Jurkat, Clone E6-1 (cell line): ENCODE measurements around the gene UFD1.
"Not testable (repeated sequence)": the region's sequence is repeated elsewhere in the genome, so short reads cannot be mapped to it uniquely, and the experiment has no call there.

ENCODE experiments used
- DNase-seq: peaks from one replicate; pipeline ENCODE4 v3.0.0-alpha.2; 2011; ENCODE audit warnings: low read depth, low spot score
- H3K4me3 ChIP-seq: 2 replicates; pipeline ENCODE4 v1.5.1; 2011; ENCODE audit warnings: mild to moderate bottlenecking, low read length, control low read depth, moderate library complexity

UFD1 gene

DNA sequence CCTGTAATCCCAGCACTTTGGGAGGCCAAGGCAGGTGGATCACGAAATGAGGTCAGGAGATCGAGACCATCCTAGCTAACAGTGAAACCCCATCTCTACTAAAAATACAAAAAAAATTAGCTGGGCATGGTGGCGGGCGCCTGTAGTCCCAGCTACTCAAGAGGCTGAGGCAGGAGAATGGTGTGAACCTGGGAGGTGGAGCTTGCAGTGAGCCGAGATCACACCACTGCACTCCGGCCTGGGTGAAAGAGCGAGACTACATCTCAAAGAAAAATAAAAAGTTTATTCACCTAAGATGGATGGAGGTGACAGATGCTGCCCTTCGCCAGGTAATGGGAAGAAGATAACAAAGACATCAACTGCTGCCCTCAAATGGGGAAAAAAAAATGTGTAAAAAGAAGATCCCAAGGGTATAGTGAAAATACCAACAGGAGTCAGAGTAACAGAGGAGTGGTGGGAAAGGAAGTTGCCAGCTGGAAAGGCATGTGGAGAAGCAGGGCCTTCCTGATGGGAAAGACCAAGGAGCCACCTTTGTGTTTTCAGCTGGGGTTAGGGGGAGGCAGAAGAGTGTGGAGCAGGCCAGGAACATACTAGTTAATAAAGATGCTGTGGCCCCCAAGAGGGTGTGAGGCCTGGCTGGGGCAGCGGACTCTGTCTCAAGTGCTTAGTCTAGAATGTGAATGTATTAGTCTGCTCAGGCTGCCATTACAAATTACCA is 42.4 kb downstream of the UFD1 start:
- DNase-seq, H3K4me3 ChIP-seq: not testable (repeated sequence)

DNA sequence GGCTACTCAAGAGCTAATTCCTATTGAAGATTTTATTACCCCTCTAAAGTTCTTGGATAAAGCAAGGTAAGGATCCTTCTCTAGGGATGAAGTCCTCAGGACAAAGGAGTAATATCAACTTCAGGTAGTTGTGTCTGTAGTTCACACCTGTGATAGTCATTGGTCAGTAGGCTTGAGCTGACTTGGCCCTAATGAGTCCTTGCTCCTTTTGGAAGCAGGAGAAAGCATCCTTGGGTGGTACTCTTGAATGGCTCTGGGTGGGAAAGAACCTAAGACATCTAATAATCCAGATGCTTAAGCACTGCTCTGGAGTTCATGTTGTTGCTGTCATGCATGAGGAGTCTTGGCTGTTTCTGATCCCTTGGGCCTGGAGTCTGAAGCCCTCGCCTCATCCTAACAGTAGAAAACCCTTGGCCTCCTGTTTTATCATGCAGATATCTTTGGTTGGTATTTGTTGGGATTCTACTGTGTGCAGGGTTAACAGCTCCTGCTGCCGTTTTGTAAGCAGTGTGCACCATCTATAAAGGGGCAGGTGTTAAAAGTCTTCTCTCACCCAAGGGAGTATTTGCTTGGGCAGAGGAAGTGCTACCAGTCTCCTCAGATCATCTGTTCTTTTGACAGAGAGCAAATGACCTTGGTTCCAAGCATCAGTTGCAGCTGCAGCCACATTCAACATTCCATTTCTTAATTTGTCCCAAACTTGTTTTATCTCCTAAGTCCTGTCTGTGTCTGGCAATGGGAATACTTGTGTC is 44.0 kb downstream of the UFD1 start:
- no peak overlapping the region for H3K4me3 ChIP-seq
- DNase-seq: no peak

DNA sequence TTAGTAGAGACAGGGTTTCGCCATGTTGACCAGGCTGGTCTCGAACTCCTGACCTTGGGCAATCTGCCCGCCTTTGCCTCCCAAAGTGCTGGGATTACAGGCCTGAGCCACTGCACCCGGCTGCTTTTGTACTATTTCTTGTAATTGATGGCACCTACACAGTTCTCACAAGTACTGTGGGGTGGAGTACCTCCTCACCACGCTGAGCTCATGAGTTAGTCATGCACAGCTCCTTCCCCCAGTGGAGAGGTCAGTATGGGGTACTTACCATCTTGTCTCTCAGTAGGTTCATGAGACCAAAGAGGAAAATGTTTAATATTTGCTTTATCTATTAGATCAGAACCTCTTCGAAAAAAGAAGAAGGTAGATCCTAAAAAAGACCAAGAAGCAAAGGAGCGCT is 44.6 kb downstream of the UFD1 start:
- no peak for DNase-seq
- no peak overlapping the region for H3K4me3 ChIP-seq

DNA sequence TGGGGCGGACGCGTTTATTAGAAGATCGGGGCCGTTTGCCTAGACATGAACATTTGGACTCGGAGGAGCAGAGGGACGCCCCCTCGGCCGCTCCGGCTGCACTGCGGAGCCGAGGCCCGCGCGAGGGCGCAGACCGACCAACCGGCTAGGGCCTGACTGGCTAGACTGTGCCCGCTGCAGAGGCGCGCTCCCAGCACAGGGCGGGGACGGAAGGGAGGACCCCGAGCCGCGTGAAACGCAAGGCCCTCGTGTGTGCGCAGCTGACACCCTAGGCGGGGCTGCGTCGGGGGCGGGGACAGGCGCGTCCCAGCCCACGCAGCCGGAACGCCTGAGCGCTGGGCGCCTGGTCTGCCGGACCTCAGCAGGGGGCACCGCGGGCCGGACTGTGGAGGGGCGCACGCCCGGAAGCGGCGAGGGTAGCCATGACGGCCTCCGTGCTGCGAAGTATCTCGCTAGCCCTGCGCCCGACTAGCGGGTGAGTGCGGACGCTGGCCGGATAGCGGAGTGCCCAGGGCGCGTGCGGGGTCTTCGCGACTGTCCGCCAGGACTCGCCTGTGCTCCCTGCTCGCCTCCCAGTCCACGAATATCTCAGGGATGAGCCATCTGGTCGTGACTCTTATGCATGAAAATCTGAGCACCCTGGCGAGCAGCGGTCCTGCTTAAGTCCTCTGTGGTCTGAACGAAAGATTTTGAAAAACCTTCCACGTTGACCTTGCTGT is 46.7 kb downstream of the UFD1 start, which contains the start of gene MRPL40:
MRPL40 (plus strand) TSS at position 413 of the 719 bp plus-strand sequence; CDS start at position 423, 10 bp downstream.
- DNase-seq: peak; percentile 81
- H3K4me3 ChIP-seq: peak within 1 kb of the TSS; percentile 95

DNA sequence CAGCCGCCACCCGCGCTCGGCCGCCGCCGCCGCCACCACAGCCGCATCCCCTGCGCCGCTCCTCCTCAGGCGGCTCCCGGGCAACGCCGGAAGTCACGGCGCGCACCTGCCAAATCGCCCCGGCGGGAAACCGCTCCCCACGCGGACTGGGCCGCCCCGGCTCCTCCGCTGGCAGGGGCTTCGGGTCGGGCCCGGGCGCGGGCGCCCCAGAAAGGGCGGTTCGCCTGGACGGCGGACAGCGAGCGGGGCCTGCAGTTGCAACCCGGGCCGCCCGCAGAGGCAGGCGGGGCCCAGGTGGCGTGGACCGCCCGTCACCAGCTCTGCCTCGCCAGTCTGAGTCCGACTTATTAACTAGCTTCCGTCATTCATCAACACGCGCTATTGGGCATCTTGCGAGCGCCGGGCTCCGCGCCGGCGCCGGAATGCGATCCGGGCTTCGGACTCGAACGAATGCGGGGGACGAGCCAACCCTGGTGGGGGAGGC is 47.3 kb downstream of the UFD1 start, which contains the start of gene HIRA:
HIRA (minus strand) TSS at position 85 of the 484 bp plus-strand sequence. CDS start 257 bp downstream, outside the sequence.
- H3K4me3 ChIP-seq: peak within 1 kb of the TSS; percentile 95
- peak; percentile 61 for DNase-seq

DNA sequence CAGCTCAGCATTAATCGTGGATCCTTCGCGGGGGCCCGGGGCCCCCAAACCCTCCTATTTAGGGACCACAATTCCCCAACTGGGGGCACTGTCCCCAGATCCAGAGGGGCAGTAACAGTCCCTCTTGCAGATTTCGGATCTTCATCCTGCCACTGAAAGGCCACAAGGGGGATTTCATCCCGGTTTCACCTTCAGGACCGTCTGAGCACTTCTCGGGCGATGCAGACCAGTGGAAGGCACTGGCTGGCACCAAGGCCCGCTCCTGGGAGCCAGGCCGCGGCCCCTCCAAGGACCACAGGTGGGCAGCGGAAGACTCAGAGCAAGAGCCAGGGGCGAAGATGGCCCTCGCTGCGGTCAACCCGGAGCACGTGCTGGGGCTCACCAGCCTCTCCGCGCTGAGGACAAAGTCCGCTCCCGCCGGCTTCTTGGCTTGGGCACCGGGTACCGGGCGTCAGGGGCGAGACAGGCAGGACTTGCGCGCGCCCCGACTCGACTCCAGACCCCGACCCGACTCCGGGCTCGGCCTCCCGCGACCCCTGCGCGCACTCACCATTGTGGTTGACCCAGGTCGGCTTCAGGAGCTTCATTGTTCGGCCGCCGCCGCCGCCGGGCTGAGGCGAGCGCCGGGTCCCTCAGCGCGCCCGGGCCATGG is 48.0 kb downstream of the UFD1 start:
- no peak for DNase-seq
- peak overlapping the region; percentile 95 for H3K4me3 ChIP-seq

DNA sequence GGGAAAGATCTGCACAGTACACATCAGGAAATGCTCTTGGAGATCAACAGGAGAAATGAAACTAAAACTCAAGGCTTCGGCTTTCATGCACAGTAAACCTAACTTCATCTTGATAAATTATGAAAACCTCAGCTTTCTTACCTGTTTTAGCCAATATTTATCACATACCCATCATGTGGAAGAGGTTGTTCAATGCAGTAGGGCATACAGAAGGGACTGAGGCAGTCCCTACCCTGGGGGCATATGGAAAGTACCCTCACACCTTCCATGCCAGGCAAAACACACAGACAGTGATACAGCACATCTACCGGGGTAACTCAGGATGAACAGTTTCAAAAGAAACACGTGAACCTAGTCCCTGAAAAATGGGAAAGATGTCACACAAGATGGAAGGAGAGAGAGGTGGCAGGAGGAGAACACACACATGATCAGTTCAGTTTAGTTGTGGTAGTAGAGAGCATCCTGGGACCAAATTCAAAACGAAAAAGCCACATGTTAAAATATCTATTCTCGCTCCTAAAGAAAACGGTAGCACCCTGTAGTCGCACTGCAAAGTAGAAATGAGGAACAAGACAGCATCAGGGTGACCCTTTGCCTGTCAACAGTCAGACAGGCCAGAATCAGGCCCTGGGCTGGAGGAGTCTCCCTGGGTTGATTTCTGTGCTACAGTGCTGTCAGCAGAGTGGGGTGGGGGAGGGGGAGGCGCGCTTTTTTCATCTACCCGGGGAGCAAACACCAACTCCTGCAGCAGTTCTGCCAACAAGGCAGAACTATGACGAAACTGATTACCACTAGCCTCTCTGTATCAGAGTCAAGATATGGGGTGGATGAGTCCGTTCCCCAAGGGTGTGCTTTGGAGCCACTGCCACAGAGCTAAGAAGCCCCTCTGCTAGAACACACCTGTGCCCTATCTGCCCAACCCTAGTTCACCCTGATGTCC is 48.8 kb downstream of the UFD1 start:
- H3K4me3 ChIP-seq: peak overlapping the region; percentile 95
- peak; percentile 82 for DNase-seq

DNA sequence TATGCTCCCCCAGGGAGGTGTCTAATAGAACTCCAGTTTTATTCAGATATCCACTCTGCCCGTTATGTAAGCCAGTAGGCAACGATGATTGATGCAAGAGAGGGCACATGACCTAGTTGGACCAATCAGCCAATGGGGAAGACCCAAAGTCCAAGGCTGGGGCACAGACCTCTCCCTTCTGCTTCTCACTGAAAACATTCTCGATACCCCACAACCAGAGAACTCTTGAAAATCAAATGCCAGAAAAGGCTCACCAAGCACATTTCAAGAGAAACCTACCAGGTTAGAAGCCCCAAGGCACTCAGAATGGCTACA is 54.9 kb downstream of the UFD1 start:
- DNase-seq: no peak
- H3K4me3 ChIP-seq: no peak overlapping the region

DNA sequence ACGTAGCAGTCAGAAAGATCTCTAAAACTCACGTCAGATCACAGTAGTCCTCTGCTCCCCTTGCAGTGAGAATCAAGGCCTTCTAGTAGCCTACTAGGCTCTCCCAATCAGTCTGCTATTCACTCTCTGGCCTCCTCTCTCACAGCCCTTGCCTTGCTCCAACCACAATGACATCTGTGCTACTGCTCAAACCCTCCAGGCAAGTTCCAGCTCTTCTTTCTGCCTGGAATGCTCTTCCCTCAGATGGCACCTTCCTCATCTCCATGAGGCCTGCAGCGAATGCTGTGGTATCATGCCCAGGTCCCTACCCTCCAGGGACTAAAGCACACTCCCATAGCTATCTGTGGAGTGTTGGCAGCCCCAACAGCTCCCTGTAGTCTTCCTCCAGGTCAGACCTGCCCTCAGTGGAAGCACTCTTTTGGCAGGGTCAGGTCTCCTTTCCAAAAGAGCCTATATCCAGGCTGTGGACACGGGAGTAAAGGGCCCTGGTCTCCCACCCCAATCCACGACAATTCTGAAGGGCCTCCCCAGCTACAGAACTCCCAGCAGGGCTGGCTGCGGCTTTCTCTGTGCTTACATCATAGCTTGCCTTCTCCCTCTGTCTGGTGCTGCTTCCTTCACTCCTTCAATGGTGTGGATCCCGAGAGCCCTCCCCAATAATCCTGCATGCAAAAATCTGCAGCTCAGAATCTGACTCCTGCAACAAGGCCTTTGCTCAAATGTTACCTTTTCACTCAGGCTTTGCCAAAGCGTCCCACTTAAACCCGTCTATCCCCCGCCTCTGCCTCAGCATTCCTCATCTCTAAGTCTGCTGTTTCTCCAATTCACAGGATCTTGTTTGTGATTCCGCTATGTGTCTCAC is 56.3 kb downstream of the UFD1 start:
- peak; percentile 69 for DNase-seq

DNA sequence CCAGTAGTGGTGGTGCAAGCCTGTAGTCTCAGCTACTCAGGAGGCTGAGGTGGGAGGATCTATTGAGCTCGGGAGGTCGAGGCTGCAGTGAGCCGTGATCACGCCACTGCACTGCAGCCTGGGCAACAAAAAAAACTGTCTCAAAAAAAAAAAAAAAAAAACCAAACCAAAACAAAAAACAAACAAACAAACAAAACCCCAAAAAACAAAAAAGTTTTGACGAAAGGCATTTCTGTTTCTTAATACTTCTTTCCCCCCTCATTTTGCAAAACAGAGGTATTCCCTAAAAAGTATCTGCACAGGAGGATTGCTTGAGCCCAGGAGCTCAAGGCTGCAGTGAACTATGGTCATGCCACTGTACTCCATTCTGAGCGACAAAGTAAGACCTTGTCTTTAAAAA is 58.7 kb downstream of the UFD1 start:
- no peak for DNase-seq
- H3K4me3 ChIP-seq: peak overlapping the region; percentile 13

More for the DNA sequence above, 56.3 kb downstream of the UFD1 start:
- peak overlapping the region; percentile 37 for H3K4me3 ChIP-seq

DNA sequence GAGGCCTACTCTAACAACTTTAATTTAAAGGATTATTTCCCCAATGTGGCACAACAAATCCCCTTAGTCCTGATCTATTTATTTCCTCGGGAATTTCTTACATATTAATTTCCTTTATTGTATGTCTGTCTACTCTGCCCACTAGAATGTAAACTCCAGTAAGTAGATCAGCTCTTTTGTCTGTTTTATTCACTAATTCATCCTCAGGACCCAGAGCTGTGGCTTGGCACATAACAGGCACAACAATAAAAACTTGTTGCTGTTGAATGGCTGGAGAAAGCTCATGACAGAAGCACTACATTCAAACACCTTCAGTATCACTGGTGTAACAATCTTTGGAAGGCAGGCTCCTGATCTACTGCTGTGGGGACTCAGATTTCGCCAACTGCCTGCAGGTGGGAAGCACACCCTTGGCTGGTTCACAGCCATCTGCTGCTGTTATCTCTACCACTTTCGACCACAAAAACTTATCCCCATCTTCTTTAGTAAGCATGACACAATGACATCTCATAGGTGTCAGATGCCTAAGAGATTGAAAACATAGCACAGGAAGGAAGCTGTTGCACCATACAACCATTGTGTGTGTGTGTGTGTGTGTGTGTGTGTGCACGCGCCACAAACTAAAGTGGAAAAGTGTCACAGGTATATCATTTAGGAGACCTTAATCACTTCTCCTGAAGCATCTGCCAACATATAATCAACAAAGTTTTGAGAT is 59.4 kb downstream of the UFD1 start:
- H3K4me3 ChIP-seq: peak overlapping the region; percentile 27
- DNase-seq: peak; percentile 99

DNA sequence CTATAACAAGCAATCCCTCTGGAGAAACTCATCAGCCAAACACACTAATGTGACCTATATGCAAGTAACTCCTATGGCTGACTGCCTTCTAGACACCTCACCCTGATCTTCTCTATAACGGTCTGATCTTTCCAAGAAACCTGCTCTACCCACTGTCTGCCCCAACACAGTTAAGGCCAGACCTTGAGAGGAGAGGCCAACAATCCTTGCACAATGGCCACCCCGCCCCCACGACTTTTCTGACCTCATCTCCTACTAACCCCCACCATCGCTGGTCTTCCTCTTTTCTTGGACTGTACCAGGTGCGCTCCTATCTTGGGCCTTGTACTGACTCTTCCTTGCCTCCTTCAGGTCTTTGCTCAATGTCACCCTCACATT is 59.9 kb downstream of the UFD1 start:
- peak overlapping the region; percentile 27 for H3K4me3 ChIP-seq
- DNase-seq: no peak

DNA sequence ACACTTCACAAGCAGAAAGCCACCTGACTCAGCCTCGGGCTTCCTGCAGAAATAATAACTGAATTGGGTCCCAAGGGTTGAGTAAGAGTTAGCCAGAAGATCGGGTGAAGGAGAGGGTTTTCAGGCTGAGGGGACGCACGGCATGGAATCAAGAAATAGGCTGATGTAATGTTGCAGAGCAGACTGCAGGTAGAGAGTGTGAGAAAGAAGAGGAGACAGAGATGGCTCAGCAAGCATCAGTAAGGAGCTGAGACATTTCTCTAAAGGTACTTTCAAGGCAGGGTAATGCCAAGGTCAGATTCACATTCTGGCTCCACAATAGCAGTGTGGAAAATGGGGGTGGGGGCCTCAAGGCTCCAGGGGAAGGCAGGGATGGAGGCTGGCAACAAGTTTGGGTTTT is 66.1 kb downstream of the UFD1 start:
- H3K4me3 ChIP-seq: no peak overlapping the region
- DNase-seq: no peak

DNA sequence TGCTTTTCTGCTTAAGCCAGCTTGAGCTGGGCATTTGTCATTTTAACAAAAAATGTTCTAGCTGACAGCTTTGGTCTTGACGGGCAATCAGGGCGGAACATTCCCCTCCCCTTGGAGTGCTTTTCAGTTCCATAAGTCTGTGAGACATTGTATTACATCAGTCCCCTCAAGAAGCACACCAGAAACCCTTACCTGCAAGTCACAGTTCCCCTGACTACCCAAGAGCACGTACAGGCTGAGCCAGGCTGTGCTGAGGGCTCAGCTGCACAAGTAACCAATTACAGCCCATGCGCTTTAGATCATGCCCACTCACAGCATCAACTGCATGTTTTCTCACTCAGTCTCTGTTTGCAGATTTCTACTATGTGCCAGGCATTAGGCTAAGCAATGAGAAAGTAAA is 66.5 kb downstream of the UFD1 start:
- H3K4me3 ChIP-seq: no peak overlapping the region
- no peak for DNase-seq

DNA sequence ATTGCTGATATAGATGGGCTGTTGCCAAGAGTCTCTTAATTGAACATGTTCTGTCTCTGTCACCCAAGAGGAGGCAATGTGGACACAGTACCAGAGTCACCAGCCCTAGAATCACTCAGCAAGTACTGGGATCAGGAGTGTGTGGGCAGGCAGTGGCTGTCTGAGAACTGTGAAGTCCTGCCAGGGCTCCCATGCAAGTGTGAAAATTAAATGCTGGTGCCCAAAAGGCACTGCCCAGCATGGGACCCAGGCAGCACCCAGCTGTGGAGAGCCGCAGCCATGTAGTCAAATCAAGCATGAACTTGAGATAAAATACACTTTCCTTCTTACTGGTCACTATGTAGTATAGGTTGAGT is 67.3 kb downstream of the UFD1 start:
- H3K4me3 ChIP-seq: no peak overlapping the region
- DNase-seq: no peak

DNA sequence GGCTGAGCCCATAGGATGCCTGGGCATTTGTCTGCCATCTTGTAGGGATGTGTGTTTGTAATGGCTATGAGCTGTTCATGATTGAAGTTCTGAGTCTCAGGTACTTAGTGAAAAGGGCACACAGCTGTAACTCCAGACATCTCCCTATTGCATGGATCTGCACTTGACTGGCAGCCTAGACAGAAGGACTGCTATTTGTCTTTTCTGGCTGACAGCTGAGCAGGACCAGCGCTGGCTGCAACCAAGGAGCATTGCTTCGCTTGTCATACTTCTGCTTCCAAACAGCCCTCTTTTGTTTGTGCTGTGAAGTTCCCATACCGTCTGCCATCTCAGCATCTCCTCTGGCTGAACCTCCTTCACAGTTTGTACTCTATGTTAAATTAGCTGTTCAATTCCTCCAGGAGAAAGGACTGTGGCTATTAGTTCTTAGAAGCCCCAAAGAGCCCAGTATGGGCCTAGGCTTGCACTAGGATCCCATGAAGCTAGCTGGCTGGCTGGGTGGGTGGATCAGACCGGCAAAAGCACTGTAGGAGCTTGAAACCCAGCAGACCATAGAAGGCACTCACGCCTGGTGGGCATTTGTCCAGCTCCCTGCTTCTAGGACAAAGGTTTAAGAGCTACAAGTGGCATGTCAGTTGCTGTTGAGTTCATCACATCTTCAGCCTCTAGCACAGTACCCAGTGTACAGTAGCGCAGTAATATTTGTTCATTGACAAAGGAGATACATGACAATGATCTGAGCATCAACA is 67.9 kb downstream of the UFD1 start:
- DNase-seq: no peak
- H3K4me3 ChIP-seq: no peak overlapping the region
